HG02938 (cell line): ENCODE results near the gene LAMC2.
"Not testable (repeated sequence)": the region's sequence is repeated elsewhere in the genome, so short reads cannot be mapped to it uniquely, and the experiment has no call there.

Experiments used
- ATAC-seq: cut with Tn5 transposase; IDR thresholded peaks from one replicate; pipeline ENCODE4 v1.9.1; 2021; ENCODE audit warnings: mild to moderate bottlenecking, moderate library complexity; ENCODE audit not compliant: unreplicated experiment

Gene LAMC2

DNA sequence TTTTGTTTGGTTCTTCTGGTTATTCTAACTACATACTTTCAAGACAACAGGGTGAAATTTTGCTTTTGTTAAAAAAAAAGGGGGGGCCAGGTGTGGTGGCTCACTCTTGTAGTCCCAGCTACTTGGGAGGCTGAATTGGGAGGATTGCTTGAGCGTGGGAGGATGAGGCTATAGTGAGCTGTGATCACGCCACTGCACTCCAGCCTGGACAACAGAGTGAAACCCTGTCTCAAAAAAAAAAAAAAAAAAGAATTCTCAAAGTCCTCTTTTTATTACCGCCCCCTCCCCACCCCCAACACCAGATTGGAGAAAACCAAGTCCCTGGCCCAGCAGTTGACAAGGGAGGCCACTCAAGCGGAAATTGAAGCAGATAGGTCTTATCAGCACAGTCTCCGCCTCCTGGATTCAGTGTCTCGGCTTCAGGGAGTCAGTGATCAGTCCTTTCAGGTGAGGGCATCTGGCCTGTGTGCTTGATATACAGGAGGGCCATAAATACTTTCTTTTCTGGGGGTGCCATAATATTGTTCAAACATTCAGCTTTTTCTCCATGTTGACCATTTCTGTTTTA, 50.2 kb downstream of the LAMC2 start:
- no peak for ATAC-seq

DNA sequence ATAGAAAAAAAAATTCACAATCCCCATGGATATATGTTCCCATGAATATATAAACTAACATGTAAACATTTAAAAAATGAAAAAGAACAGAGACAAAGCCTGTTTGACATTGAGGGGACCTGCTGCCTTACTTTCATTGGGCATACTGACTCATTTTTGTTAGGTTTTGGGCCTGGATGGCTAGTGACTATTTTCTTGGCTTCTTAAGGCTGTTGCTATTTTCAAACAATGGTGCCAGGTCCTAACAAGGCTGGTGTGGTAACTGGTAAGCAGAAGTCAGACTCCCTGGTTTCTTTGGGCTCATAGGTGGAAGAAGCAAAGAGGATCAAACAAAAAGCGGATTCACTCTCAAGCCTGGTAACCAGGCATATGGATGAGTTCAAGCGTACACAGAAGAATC, 51.0 kb downstream of the LAMC2 start:
- no peak for ATAC-seq

DNA sequence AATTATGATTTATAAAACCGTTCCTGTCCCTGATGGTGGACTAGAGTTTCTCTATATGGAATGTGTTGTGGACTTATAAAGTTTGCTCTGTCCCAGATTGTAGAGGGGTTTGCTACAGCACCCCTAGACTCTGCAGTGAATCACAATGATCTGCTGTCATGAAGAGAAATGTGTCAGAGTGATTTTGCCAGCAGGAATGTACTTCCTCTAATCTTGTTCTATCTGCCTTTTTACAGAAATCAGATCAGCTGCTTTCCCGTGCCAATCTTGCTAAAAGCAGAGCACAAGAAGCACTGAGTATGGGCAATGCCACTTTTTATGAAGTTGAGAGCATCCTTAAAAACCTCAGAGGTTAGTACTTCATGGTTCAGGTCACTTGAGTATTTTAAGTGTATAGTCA, 52.0 kb downstream of the LAMC2 start:
- no peak for ATAC-seq

DNA sequence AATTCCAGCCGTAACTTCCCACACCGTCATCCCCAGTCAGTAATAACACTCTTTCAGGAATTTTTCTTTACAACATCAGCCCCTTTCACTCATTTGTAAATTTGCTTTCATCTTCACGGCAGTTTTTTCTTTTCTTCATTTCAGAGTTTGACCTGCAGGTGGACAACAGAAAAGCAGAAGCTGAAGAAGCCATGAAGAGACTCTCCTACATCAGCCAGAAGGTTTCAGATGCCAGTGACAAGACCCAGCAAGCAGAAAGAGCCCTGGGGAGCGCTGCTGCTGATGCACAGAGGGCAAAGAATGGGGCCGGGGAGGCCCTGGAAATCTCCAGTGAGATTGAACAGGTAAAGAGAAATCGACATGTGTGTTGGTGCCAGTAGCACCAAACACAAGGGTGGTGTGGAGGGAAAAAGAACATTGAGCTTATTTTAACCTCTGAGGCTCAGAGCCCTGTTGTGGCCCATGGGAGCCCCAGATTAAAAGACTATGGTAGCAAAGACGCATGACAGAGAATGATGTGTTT, 53.2 kb downstream of the LAMC2 start:
- ATAC-seq = no peak

DNA sequence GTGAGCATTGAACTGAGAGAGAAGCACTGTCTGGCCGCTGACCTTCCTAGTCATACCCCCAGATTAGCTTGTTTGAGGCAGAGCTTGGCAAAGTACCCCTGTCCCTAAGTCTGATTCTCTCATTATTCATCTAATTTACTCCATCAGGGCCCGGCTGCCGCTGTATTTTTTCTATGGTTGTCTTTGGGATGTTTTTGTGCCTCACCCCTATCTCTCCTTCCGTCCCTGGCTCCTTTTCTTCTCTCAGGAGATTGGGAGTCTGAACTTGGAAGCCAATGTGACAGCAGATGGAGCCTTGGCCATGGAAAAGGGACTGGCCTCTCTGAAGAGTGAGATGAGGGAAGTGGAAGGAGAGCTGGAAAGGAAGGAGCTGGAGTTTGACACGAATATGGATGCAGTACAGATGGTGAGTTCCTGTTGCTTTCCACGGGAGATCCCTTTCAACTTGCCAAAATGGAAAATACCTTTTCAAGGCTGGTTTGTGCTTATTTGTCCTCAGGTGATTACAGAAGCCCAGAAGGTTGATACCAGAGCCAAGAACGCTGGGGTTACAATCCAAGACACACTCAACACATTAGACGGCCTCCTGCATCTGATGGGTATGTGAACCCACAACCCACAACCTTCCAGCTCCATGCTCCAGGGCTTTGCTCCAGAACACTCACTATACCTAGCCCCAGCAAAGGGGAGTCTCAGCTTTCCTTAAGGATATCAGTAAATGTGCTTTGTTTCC, 53.9 kb downstream of the LAMC2 start:
- no peak for ATAC-seq

DNA sequence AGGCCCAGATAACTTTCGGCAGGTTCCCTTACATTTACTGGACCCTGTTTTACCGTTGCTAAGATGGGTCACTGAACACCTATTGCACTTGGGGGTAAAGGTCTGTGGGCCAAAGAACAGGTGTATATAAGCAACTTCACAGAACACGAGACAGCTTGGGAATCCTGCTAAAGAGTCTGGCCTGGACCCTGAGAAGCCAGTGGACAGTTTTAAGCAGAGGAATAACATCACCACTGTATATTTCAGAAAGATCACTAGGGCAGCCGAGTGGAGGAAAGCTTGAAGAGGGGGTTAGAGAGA, 54.4 kb downstream of the LAMC2 start:
- ATAC-seq = no peak

DNA sequence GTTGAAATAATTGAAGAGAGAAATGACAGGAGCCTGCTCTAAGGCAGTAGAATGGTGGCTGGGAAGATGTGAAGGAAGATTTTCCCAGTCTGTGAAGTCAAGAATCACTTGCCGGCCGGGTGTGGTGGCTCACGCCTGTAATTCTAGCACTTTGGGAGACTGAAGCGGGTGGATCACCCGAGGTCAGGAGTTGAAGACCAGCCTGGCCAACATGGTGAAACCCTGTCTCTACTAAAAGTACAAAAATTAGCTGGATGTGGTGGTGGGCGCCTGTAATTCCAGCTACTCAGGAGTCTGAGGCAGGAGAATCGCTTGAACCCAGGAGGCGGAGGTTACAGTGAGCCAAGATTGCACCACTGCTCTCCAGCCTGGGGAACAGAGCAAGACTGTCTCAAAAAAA, 54.8 kb downstream of the LAMC2 start:
- ATAC-seq = not testable (repeated sequence)

DNA sequence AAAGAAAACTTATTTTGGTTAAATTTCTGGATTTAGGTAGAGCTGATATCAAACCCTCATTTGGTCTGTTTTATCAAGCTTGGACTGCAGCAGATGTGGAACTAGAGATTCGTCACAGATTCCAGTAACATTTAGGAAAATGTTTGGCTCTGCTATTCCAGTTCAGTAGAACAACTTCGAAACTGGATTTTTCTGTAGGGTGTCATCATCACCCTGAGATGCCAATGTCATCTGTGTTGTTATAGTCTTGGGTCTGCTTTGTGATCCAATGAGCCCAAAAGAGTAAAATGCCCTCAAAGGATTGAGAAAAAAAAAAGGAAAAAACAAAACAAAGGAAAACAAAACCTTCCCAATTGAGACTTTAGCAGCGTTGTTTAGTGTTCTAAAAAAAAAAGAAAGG, 55.4 kb downstream of the LAMC2 start:
- no peak for ATAC-seq

DNA sequence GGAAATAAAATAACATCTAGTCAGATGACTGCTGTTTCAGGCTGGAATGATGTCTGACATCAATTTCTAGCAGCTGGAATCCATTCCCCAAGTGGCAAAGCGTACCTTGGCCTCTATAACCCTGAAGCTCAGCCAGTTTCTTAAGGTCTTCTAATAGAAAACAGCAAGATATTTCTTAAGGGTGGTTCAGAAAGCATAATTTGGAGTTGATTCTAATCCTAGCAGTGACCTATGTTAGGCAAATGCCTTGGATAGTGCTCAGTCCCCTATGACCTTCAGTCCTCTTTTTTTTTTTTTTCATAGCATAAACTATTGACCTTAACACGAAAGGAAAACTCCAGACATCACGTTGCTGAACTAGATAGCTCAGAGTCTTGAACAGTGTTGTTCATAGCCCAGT, 56.5 kb downstream of the LAMC2 start:
- ATAC-seq = no peak

DNA sequence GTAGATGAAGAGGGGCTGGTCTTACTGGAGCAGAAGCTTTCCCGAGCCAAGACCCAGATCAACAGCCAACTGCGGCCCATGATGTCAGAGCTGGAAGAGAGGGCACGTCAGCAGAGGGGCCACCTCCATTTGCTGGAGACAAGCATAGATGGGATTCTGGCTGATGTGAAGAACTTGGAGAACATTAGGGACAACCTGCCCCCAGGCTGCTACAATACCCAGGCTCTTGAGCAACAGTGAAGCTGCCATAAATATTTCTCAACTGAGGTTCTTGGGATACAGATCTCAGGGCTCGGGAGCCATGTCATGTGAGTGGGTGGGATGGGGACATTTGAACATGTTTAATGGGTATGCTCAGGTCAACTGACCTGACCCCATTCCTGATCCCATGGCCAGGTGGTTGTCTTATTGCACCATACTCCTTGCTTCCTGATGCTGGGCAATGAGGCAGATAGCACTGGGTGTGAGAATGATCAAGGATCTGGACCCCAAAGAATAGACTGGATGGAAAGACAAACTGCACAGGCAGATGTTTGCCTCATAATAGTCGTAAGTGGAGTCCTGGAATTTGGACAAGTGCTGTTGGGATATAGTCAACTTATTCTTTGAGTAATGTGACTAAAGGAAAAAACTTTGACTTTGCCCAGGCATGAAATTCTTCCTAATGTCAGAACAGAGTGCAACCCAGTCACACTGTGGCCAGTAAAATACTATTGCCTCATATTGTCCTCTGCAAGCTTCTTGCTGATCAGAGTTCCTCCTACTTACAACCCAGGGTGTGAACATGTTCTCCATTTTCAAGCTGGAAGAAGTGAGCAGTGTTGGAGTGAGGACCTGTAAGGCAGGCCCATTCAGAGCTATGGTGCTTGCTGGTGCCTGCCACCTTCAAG, 57.3 kb downstream of the LAMC2 start:
- no peak for ATAC-seq

DNA sequence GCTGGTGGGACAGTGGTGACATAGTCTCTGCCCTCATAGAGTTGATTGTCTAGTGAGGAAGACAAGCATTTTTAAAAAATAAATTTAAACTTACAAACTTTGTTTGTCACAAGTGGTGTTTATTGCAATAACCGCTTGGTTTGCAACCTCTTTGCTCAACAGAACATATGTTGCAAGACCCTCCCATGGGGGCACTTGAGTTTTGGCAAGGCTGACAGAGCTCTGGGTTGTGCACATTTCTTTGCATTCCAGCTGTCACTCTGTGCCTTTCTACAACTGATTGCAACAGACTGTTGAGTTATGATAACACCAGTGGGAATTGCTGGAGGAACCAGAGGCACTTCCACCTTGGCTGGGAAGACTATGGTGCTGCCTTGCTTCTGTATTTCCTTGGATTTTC, 58.4 kb downstream of the LAMC2 start:
- ATAC-seq = no peak

DNA sequence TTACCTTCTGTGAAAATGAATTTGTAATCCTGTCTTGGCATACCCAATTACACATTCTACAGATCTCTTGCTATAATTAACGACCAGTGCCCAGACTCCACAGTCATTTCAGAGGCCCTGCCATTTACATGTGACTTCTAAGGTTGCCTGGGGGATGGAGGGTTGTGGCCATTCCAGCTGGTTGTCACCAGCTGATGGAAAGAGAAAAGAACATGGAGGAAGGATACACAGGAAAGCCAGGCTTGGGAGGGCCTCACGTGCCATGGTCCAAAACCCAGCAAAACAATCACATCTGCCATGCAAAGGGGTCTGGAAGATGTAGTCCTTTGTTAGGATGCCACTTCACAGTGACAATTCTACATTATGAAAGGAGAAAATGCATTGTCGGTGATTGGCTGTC, 59.3 kb downstream of the LAMC2 start:
- no peak for ATAC-seq

DNA sequence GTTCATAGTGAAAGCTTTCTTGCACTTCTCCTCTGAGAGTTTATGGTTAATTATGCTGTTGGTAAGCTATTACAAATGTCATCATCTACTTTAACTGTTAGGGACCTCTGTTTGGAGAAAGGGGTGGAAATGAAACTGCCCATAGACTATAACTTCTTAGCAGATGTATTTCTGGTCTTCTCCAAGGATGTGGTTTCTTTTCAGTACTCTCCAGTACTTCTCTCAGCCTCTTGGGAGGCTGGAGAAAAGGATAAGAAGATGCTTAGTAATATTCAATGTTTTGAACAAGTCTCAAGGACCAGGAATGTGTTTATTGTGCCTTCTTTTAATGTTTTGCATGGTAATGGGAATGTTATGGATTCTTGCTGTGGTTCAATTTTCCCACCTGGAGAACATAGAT, 60.4 kb downstream of the LAMC2 start:
- ATAC-seq = no peak

DNA sequence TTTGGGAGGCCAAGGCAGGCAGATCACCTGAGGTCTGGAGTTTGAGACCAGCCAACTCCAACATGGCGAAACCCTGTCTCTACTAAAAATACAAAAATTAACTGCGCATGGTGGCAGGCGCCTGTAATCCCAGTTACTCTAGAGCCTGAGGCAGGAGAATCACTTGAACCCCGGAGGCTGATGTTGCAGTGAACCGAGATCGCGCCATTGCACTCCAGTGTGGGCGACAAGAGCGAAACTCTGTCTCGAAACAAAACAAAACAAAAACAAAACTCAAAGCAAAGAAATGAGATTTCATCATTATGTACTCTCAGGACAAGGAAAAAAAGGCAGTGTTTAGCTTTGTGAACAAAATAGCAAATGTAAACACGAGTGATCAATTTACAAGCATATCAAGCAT, 61.0 kb downstream of the LAMC2 start:
- no peak for ATAC-seq

DNA sequence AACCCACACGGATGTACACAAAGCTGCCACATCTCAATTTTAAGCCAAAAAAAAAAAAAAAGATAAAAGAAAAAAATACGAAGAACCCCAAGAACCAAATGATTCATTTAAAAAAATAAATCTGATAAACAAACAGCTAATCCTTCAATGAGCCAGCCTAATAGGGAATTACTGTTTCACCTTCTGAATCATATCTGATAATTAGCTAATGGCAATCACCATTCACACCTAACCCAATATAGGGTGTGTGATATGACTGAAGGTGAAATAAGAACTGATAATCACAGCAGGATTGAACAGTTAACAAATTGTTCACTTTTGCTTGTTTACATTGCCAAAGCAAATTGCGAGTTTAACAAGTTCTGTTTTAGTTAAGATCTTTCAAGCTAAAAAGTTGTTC, 61.4 kb downstream of the LAMC2 start:
- ATAC-seq = no peak

DNA sequence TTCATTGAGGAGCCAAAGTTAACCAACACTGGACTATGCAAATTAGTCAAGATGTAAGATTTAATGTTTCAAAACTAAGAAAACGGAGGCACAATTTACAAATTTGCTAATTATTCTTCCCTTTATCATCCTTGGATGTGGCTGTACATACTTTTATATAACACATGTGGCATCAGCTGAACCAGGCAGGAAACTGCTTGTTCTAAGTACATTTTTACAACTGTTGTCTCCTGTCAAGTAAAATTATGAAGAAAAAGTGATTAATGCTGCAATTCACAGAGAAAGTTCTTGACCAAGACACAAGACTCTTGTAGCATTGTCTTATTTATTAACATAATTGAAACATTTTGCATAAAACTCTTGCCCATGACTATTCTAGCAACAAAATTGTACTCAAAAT, 61.9 kb downstream of the LAMC2 start:
- ATAC-seq = no peak

DNA sequence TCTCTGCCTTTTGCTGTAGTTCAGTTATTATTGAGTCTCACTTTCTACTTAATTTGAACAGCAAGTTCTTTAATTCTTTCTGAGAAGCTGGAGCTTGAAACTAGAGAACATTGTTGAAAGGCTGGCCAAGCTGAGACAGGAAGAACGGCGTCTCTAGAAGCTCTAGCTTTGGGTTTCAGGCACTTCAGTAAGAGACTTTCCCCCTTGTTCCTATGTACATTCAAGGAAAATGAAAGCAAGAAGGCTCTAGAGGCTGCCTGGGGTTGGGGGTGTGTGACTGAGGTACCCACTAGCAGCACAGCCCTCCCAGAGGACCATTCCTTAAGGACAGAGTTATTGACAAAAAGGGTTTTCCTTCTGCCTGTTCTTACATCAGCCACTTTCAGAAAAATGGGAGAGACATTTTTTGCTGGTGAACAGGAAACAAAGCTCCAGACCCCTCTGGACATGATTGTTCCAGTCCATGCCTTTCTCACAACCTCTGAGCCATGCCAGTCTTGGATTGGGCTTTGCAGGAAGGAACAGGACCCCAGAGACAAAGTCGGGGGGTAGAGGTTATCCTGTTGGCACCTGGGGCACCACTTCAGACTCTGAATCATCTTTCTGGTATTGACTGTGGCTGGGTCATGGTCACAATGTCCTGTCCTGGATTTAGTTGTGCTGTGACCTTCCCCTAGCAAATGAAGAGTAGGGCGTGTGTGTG, 63.1 kb downstream of the LAMC2 start:
- no peak for ATAC-seq

DNA sequence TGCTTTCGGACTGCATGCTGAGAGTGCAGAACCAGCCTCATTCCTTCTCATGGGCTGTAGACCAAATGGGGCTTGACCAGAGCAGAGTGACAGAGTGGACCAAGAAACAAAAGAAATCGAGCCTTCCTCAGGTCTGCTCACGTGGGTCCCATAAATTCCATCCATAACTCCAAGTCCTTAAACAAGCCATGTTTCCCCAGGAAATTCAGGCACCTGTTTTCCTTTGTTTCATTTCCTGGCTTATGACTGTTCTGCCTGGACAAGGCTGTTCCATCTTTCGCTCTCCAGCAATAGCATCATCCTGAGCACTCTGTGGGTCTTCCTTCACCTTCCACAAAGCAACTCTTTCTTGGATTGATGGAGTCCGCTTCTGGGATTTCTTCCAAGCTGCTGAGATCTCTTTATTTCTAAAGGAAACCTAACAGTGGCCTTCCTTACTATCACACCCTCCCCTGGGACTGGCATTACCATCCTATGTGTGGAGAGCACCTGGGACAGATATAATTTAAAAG, 63.9 kb downstream of the LAMC2 start:
- no peak for ATAC-seq

DNA sequence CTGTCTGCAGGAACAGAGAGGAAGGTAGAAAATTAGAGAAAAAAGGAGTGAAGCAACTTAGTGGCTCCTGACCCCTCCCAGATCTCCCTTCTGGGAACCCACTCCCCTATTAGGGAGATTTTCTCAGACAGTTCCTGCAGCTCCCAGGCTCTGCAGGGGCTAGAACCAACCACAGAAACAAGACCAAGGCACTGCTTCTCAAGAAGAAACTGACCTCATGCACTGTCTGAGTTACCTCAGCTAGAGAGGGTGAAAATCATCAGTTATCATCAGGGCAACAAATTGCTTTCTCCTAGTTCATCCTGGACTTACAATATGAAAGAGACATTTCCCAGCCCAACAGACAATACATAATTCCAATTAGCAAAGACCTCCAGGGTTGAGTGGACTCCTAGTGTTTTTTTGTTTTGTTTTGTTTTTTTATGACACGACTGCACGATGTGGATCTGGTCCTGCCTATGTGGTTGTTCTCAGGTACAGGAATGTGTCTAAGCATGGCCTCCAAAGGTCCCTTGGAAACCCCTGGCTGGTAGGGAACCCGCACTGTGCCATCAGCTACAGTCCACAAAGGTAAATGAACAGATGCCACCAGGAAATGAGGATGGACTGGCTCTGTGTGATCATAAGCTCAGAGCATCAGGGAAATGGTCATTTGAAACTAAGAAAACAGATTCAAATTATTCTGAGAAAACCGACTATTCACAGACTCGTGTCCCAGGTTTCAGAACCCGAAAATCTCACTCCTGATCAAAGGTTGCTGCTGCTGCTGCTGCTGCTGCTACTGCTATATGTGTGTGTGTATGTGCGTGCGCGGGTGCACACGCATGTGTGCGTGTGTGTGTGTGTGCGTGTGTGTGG, 65.3 kb downstream of the LAMC2 start:
- no peak for ATAC-seq

DNA sequence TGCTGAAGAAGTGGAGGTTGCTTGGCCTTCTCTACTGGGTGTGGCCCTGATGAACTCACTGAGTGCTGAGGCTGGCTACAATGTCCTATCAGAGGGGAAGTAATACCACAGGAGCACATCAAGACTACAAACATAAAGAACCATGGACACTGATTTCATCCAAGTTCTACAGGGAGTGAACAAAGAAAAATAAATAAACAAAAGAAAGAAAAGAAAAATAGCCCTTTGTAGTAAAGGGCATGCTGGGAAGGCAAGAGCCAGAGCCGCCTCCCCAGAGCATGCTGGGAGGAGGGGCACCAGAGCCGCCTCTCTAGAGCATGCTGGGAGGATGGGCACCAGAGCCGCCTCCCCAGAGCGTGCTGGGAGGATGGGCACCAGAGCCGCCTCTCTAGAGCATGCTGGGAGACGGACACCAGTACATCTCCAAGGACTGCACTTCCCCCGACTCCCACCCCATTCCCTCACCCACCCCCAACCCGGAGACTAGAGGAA, 65.9 kb downstream of the LAMC2 start:
- ATAC-seq = no peak
